ENCODE results near the gene TIMM44.
"Not testable (repeated sequence)": the region's sequence is repeated elsewhere in the genome, so short reads cannot be mapped to it uniquely, and the experiment has no call there.

Gene TIMM44

GRCh38 chr19:7944177-7944761, 803 bp upstream of the TIMM44 start:
- DNase-seq (ENCODE audit: low read depth in 3 of 3), result peak; percentile 75 to 80 (median 80)

- no peak for DNase-seq (ENCODE audit: low read depth in 3 of 3)
Observed at GRCh38 chr19:7942981-7943443, 454 bp downstream of the TIMM44 start.

- no peak for DNase-seq (ENCODE audit: low read depth in 3 of 3)
Observed at GRCh38 chr19:7941895-7942596, 1.4 kb downstream of the TIMM44 start.

GRCh38 chr19:7940841-7941240, 2.6 kb downstream of the TIMM44 start:
- no peak for DNase-seq (ENCODE audit: low read depth in 3 of 3)

GRCh38 chr19:7934766-7935165, 8.7 kb downstream of the TIMM44 start:
- no peak for DNase-seq (ENCODE audit: low read depth in 3 of 3)

GRCh38 chr19:7933828-7934725, 9.4 kb downstream of the TIMM44 start:
- DNase-seq (ENCODE audit: low read depth in 3 of 3), result no peak

GRCh38 chr19:7933411-7933810, 10.1 kb downstream of the TIMM44 start:
- DNase-seq (ENCODE audit: low read depth in 3 of 3), result no peak

- no peak for DNase-seq (ENCODE audit: low read depth in 3 of 3)
Observed at GRCh38 chr19:7932930-7933300, 10.6 kb downstream of the TIMM44 start.

GRCh38 chr19:7932276-7932929, 11.1 kb downstream of the TIMM44 start:
- DNase-seq (ENCODE audit: low read depth in 3 of 3), result no peak

- no peak for DNase-seq (ENCODE audit: low read depth in 3 of 3)
Observed at GRCh38 chr19:7931221-7932061, 12.0 kb downstream of the TIMM44 start.

- DNase-seq (ENCODE audit: low read depth in 3 of 3), result no peak
Observed at GRCh38 chr19:7930765-7931164, 12.7 kb downstream of the TIMM44 start.

- DNase-seq (ENCODE audit: low read depth in 3 of 3), result not testable (repeated sequence)
Observed at GRCh38 chr19:7930030-7930429, 13.4 kb downstream of the TIMM44 start.

- DNase-seq (ENCODE audit: low read depth in 3 of 3), result peak in 1 of 3 experiments; percentile 36
Observed at GRCh38 chr19:7928741-7929701, 14.4 kb downstream of the TIMM44 start.

GRCh38 chr19:7928334-7928706, 15.1 kb downstream of the TIMM44 start:
- no peak for DNase-seq (ENCODE audit: low read depth in 3 of 3)

- DNase-seq (ENCODE audit: low read depth in 3 of 3), result no peak
Observed at GRCh38 chr19:7927605-7928333, 15.7 kb downstream of the TIMM44 start.

GRCh38 chr19:7926727-7927604, 16.5 kb downstream of the TIMM44 start:
- no peak for DNase-seq (ENCODE audit: low read depth in 3 of 3)

GRCh38 chr19:7926021-7926726, 17.3 kb downstream of the TIMM44 start, which contains the start of gene CTXN1:
Gene CTXN1 (minus strand): TSS chr19:7926135. CDS start chr19:7925538, 597 bp downstream.
- DNase-seq (ENCODE audit: low read depth in 3 of 3), result peak; percentile 61 to 73 (median 72)
